Fibroblast of lung (primary cell): ENCODE results near the gene ZCWPW2. TPM values are rescaled to one million over a fixed set of nuclear protein-coding genes. Genes with fewer than 3 reads are reported as not detected.

Source experiments
- DNase-seq, 2 donors: peaks; one replicate each; pipeline versions ENCODE4 v3.0.0 to v3.0.0-alpha.2; 2010; ENCODE audit warnings: low read depth in 2 of 2
- H2AFZ ChIP-seq: 2 replicates; pipeline ENCODE4 v1.5.1; 2012; ENCODE audit warnings: low read length, control low read depth, inconsistent platforms
- H3K27ac ChIP-seq: 2 replicates; pipeline ENCODE4 v1.5.1; 2011; ENCODE audit warnings: low read length, control low read depth; ENCODE audit not compliant: insufficient read depth
- H3K27me3 ChIP-seq: 2 replicates; pipeline ENCODE4 v1.5.1; 2011; ENCODE audit warnings: mild to moderate bottlenecking, low read length; ENCODE audit not compliant: control insufficient read depth, insufficient read depth
- H3K36me3 ChIP-seq: 2 replicates; pipeline ENCODE4 v1.5.1; 2011; ENCODE audit warnings: low read length; ENCODE audit not compliant: control insufficient read depth, insufficient read depth
- H3K4me1 ChIP-seq: 2 replicates; pipeline ENCODE4 v1.5.1; 2011; ENCODE audit warnings: low read length; ENCODE audit not compliant: control insufficient read depth, insufficient read depth; ENCODE audit errors: extremely low read depth
- H3K4me2 ChIP-seq: 2 replicates; pipeline ENCODE4 v1.5.1; 2011; ENCODE audit warnings: low read length, control low read depth; ENCODE audit not compliant: insufficient read depth; ENCODE audit errors: extremely low read depth
- H3K4me3 ChIP-seq, 4 experiments: fragments of 200-600 bp in 1 of 4; sonication (generic) in 1 of 4; replicated peaks in 1 of 4; 2 replicates each; pipeline ENCODE4 v1.5.1; 2011 to 2016; ENCODE audit warnings: low read length in 4 of 4, low read depth in 3 of 4, mild to moderate bottlenecking in 3 of 4, control low read depth in 2 of 4, inconsistent platforms in 1 of 4, mixed read lengths in 1 of 4; ENCODE audit not compliant: insufficient read depth in 1 of 4; ENCODE audit errors: control extremely low read depth in 1 of 4
- H3K79me2 ChIP-seq: 2 replicates; pipeline ENCODE4 v1.5.1; 2012; ENCODE audit warnings: mild to moderate bottlenecking, low read length, inconsistent platforms; ENCODE audit not compliant: control insufficient read depth, insufficient read depth
- H3K9ac ChIP-seq: 2 replicates; pipeline ENCODE4 v1.5.1; 2011; ENCODE audit warnings: mild to moderate bottlenecking, low read length, control low read depth; ENCODE audit not compliant: insufficient read depth
- H3K9me3 ChIP-seq: 2 replicates; pipeline ENCODE4 v1.5.1; 2012; ENCODE audit warnings: low read depth, low read length; ENCODE audit not compliant: control insufficient read depth, insufficient read depth
- H4K20me1 ChIP-seq: 2 replicates; pipeline ENCODE4 v1.5.1; 2011; ENCODE audit warnings: low read length; ENCODE audit not compliant: control insufficient read depth, insufficient read depth; ENCODE audit errors: extremely low read depth
- EZH2 ChIP-seq: IDR thresholded peaks from 2 replicates; pipeline ENCODE4 v1.5.1; 2012; ENCODE audit warnings: low read length, control low read depth, mild to moderate bottlenecking; ENCODE audit errors: missing control alignments
- polyA plus RNA-seq, 2 donors: library from polyadenylated mRNA; depleted of rRNA in 1 of 2; stranded (reverse) in 1 of 2; unstranded in 1 of 2; fragments of >200 nt; gene quantifications; 2 replicates each; pipeline ENCODE4 v1.2.1, GENCODE V29; 2011 to 2012; ENCODE audit warnings: missing spikeins in 1 of 2
- total RNA-seq: library from RNA; depleted of rRNA; stranded (reverse); fragments of >200 nt; gene quantifications from 2 replicates; pipeline ENCODE4 v1.2.1, GENCODE V29; 2014
- TF ChIP-seq, protein P1 (sequence below), 2 donors: IDR thresholded peaks in 1 of 2; conservative IDR thresholded peaks in 1 of 2; 1 replicate in 1 of 2; 2 replicates in 1 of 2; pipeline ENCODE4 v1.5.1; 2011 to 2012; ENCODE audit warnings: low read length in 2 of 2, control low read depth in 1 of 2, inconsistent platforms in 1 of 2, low read depth in 1 of 2, mild to moderate bottlenecking in 1 of 2

The ZCWPW2 gene
- total and polyA plus RNA-seq, 2 donors (not counting 1 experiment from before 2014, with no cell fraction given) = 0.68 to 1.7 TPM

DNA sequence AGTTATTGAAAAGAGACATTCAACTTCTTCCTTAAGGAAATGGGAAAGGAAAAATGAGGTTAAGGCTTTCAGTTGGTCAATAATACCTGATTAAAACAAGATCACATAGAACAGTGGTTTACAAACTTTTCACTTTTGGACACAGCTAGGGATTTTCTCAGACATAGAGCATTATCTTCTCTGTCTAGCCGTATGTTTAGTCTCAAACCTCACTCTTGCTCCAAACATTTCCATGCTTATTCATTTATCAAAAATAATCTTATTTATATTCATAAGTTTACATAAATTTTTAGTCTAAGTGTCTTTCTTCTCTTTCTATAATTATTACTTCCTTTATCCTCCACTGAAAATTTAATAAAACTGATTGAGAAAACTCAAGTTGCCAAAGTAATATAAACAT lies 114.3 kb downstream of the ZCWPW2 start:
- H3K27me3 ChIP-seq = no peaks in the 10 kb centered on the region
- H3K36me3 ChIP-seq = no peaks in the 10 kb centered on the region
- no peaks in the 10 kb centered on the region for H3K4me1 ChIP-seq
- TF ChIP-seq, protein P1, sequence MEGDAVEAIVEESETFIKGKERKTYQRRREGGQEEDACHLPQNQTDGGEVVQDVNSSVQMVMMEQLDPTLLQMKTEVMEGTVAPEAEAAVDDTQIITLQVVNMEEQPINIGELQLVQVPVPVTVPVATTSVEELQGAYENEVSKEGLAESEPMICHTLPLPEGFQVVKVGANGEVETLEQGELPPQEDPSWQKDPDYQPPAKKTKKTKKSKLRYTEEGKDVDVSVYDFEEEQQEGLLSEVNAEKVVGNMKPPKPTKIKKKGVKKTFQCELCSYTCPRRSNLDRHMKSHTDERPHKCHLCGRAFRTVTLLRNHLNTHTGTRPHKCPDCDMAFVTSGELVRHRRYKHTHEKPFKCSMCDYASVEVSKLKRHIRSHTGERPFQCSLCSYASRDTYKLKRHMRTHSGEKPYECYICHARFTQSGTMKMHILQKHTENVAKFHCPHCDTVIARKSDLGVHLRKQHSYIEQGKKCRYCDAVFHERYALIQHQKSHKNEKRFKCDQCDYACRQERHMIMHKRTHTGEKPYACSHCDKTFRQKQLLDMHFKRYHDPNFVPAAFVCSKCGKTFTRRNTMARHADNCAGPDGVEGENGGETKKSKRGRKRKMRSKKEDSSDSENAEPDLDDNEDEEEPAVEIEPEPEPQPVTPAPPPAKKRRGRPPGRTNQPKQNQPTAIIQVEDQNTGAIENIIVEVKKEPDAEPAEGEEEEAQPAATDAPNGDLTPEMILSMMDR (conservative IDR thresholded peaks at IDR 0.05 in 1 of 2, IDR thresholded peaks at IDR 0.05 in 1 of 2; ENCODE audit: low read depth in 1 of 2, low read length in 2 of 2) = no peak
- TF ChIP-seq EZH2 = no peak
- H3K27ac ChIP-seq = no peak overlapping the region
- no peaks in the 10 kb centered on the region for H4K20me1 ChIP-seq
- H3K9ac ChIP-seq = no peak overlapping the region
- H2AFZ ChIP-seq = no peak overlapping the region
- H3K9me3 ChIP-seq = no peaks in the 10 kb centered on the region
- DNase-seq = no peak
- no peaks in the 10 kb centered on the region for H3K79me2 ChIP-seq
- H3K4me3 ChIP-seq = no peak overlapping the region
- no peak overlapping the region for H3K4me2 ChIP-seq

DNA sequence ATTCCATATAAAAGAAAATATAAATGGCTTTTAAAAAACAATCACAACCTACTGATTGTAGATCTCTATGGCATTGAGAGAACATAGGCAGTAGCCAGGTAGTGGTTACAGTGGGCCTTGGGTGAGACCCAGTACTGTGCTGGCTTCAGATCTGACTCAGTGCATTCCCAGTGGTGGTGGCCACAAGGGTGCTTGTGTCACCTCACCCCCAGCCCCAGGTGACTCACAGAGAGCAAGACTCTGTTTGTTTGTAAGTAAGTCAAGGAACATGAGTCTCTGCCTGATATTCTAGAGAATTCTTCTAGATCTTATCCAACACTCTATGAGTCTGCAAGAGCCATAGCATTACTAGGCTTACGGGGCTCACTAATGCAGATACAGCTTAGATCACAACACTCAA lies 118.9 kb downstream of the ZCWPW2 start:
- no peak overlapping the region for H2AFZ ChIP-seq
- H3K79me2 ChIP-seq = no peaks in the 10 kb centered on the region
- DNase-seq = peak in 1 of 2 donors; percentile 2
- no peak overlapping the region for H3K9ac ChIP-seq
- H3K4me2 ChIP-seq = no peak overlapping the region
- no peaks in the 10 kb centered on the region for H4K20me1 ChIP-seq
- no peak for TF ChIP-seq EZH2
- TF ChIP-seq, protein P1 (conservative IDR thresholded peaks at IDR 0.05 in 1 of 2, IDR thresholded peaks at IDR 0.05 in 1 of 2; ENCODE audit: low read depth in 1 of 2, low read length in 2 of 2) = no peak
- H3K27me3 ChIP-seq = no peaks in the 10 kb centered on the region
- no peaks in the 10 kb centered on the region for H3K9me3 ChIP-seq
- H3K4me3 ChIP-seq = no peak overlapping the region
- no peaks in the 10 kb centered on the region for H3K4me1 ChIP-seq
- no peak overlapping the region for H3K27ac ChIP-seq
- no peaks in the 10 kb centered on the region for H3K36me3 ChIP-seq

DNA sequence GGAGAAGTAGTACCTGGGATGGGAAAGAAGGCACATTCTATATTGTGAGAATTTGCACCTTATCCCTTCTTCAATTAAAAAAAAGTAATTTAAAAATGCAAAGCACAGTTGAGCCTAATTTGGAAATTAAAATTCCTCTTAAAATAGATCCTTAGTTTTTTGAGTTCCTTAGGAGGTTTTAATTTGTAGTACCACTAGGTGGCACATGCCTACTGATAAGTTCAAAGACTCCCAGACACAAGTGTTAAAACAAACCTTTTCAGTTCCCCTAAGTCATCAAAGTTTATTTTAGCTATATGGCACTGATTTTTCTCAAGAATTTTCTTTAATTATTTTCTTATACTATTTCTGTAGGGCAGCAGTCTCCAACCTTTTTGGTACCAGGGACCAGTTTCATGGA lies 127.7 kb downstream of the ZCWPW2 start:
- Histone ChIP-seq H3K4me1 (no peaks in the 10 kb centered on the region), H2AFZ (no peak overlapping the region), H3K79me2 (no peaks in the 10 kb centered on the region), H4K20me1 (no peaks in the 10 kb centered on the region), H3K27me3 (no peaks in the 10 kb centered on the region), H3K9me3 (no peaks in the 10 kb centered on the region), H3K4me3 (no peak overlapping the region), H3K4me2 (no peak overlapping the region), H3K27ac (no peak overlapping the region), H3K9ac (no peak overlapping the region), H3K36me3 (no peaks in the 10 kb centered on the region)
- TF ChIP-seq, protein P1 (conservative IDR thresholded peaks at IDR 0.05 in 1 of 2, IDR thresholded peaks at IDR 0.05 in 1 of 2; ENCODE audit: low read depth in 1 of 2, low read length in 2 of 2) = peak; percentile 41 to 59
- no peak for TF ChIP-seq EZH2
- DNase-seq = peak; percentile 57 to 76
